Endothelial cell of umbilical vein (primary cell): ENCODE results near the gene TMCC2.

Source experiments
- CTCF ChIP-seq, 2 donors: IDR thresholded peaks; 1 replicate in 1 of 2; 2 replicates in 1 of 2; pipeline ENCODE4 v1.5.1; 2011; ENCODE audit warnings: low read length in 2 of 2, mild to moderate bottlenecking in 2 of 2, moderate library complexity in 2 of 2, control low read depth in 1 of 2, inconsistent platforms in 1 of 2, low read depth in 1 of 2; ENCODE audit not compliant: insufficient read depth in 1 of 2; ENCODE audit errors: extremely low read depth in 1 of 2
- EZH2 ChIP-seq: IDR thresholded peaks from 2 replicates; pipeline ENCODE4 v1.6.1; 2012; ENCODE audit warnings: borderline replicate concordance, low read depth, mild to moderate bottlenecking, moderate library complexity, low read length, inconsistent platforms; ENCODE audit not compliant: severe bottlenecking
- JUN ChIP-seq: IDR thresholded peaks from 2 replicates; pipeline ENCODE4 v1.6.1; 2011; ENCODE audit warnings: borderline replicate concordance, low read depth; ENCODE audit not compliant: insufficient read length, insufficient read depth
- MAX ChIP-seq: IDR thresholded peaks from 2 replicates; pipeline ENCODE4 v1.6.1; 2011; ENCODE audit not compliant: insufficient read depth, insufficient read length
- POLR2A ChIP-seq: IDR thresholded peaks from 2 replicates; pipeline ENCODE4 v1.6.1; 2012; ENCODE audit warnings: low read depth, mild to moderate bottlenecking, control low read depth, low read length

GRCh38 chr1:205291596-205291995 is 63.9 kb downstream of the TMCC2 start:
- TF ChIP-seq POLR2A (no peak), CTCF (IDR thresholded peaks at IDR 0.05; ENCODE audit: extremely low read depth in 1 of 2, insufficient read depth in 1 of 2, low read depth in 1 of 2, low read length in 2 of 2) (no peak), EZH2 (no peak), JUN (no peak), MAX (no peak)
